ENCODE results near the gene CNP.
"Not testable (repeated sequence)": the region's sequence is repeated elsewhere in the genome, so short reads cannot be mapped to it uniquely, and the experiment has no call there.

CNP gene

DNA sequence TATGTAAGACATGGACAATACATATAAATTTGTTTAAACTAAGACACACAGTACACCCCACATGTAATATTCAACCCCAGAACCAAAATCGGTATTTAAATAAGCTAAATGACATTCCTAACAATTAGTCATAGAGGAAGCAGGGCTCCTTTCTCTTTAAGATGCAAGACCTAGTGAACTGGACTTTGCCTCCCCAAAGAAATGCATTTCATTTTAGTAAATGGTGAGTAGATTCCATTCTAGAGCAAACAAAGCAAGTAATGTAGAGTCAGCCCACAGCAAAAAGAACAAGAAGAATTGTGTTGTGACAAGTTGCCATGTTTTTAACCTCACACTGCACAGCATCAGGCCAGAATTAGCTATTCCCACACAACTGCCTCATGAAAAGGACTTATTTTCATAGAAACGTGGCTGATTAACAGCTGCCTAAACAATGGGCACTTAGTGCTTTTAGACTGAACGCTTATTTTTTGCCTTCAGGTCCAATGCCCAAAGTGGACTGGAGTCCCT is 36.3 kb downstream of the CNP start:
- DNase-seq, result no peak

DNA sequence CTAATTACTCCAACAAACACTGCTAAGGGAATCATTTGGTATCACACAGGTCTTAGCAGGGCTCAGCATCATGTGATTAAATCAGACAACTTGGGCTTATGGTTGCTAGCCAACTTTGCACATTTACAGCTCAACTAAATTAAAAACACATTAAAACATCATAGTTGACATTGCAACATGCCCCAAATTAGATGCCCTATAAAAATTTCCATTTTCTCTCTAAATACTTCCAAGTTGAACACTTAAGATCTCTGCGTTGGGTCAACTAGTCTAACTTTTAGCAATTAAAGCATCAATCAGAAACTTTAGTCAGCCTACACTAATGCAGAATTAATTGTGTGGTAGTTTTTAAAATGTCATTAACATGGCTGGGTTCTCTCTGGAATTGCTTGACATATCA is 38.6 kb downstream of the CNP start:
- DNase-seq, result no peak

DNA sequence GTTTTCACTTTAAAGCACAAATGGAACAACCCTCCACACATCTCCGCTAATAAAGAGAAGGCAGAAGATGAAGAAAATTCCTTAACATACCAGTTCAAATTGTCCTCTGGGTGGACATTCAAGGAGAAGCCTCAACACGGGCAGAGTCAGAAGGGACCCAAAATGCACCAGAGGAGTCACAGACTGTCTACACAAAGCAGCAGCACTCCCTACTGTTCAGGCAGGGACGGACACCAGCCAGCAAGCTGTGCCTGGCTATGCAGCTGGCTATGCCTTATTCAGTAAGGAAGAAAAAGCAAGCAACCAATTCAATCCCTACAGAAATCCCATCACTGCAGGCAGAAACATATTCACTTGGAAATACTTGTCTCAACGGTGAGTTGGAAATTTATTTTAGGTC is 42.6 kb downstream of the CNP start:
- DNase-seq, result no peak

GRCh38 chr17:42010266-42010680 is 43.7 kb downstream of the CNP start:
- not testable (repeated sequence) for DNase-seq

- DNase-seq, result no peak
Observed at GRCh38 chr17:42010898-42011516, 44.4 kb downstream of the CNP start.

DNA sequence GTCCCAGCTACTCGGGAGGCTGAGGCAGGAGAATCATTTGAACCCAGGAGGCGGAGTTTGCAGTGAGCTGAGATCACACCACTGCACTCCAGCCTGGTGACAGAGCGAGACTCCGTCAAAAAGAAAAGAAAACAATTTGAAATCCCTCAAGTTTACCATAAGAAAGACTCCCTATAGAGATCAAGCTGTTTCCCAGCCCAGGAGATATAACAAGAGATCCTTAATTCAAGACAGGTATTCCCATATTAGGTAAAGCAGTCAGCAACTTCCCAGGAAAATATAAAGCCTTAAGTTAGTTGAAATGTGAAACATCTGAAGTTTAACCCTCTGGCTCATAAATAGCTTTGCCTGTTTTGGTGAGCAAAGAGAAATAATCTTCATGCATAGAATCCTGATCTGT is 45.8 kb downstream of the CNP start:
- not testable (repeated sequence) for DNase-seq

- DNase-seq, result not testable (repeated sequence)
Observed at GRCh38 chr17:42013740-42014139, 47.1 kb downstream of the CNP start.

DNA sequence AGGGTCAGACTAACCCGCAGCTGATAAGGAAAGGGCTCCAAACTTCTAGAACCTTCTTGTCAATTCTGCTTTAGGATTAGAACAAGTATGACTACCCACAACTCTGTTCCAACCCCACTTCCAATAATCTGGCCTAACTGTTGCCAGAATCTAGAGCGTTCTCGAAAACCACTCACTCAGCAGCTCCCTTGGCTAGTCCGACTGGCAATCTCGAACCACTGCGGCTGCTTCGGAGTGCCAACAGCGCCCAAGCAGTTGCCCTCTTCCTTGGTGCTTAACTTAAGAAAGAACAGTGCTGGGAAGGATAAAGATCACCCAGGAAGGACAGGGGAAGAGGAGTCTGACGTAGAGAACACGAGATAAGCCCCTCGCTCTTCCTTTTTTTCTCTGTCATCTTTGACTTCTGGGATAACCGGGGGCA is 49.8 kb downstream of the CNP start:
- DNase-seq, result no peak

GRCh38 chr17:42016941-42017865 is 50.6 kb downstream of the CNP start, which contains the start of gene DNAJC7:
DNAJC7 (minus strand) TSS chr17:42017439; CDS start chr17:42017416, 23 bp downstream.
- DNase-seq, result peak; percentile 97

DNA sequence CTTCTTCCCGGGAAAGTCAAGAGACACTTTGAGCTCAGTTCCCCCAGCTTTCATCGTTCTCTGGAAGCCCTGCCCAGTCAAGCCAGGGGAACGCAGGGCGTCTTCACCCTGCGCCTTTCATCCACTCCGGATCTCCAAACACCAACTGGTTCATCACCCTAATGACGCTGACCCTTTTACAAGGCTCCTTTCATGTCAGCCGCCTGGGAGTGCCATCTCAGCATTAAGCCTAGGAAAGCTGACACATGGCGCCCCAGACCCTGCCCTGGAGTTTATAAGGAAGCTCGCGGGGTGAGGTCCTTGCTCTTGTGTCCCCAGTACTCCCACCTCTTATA is 51.2 kb downstream of the CNP start:
- no peak for DNase-seq

DNA sequence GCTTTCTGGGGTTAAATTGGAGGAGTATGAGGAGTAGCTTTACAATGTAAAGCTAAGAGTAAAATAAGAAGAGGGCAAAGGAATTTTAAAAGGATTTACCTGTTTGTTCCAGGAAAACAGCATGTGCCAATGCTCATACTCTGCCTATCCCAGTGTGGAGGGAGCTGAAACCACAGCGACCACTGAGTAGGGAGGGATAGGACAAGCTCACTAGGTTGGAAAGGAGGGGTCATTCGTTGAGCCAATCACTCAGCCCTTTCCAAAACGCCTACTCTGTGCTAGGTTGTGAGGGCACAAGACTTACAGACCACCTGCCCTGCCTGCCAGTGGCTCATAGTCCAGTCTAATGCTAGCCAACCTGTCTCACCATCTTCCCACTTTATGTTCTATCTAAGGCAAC is 51.7 kb downstream of the CNP start:
- DNase-seq, result no peak

GRCh38 chr17:42018988-42019387 is 52.4 kb downstream of the CNP start:
- no peak for DNase-seq

- peak; percentile 83 for DNase-seq
Observed at GRCh38 chr17:42019509-42020404, 53.2 kb downstream of the CNP start, which contains the start of gene NKIRAS2. NKIRAS2 (plus strand) TSS chr17:42020090; CDS start chr17:42021578, 1,488 bp downstream.

- DNase-seq, result not testable (repeated sequence)
Observed at GRCh38 chr17:42020845-42021244, 54.2 kb downstream of the CNP start.

DNA sequence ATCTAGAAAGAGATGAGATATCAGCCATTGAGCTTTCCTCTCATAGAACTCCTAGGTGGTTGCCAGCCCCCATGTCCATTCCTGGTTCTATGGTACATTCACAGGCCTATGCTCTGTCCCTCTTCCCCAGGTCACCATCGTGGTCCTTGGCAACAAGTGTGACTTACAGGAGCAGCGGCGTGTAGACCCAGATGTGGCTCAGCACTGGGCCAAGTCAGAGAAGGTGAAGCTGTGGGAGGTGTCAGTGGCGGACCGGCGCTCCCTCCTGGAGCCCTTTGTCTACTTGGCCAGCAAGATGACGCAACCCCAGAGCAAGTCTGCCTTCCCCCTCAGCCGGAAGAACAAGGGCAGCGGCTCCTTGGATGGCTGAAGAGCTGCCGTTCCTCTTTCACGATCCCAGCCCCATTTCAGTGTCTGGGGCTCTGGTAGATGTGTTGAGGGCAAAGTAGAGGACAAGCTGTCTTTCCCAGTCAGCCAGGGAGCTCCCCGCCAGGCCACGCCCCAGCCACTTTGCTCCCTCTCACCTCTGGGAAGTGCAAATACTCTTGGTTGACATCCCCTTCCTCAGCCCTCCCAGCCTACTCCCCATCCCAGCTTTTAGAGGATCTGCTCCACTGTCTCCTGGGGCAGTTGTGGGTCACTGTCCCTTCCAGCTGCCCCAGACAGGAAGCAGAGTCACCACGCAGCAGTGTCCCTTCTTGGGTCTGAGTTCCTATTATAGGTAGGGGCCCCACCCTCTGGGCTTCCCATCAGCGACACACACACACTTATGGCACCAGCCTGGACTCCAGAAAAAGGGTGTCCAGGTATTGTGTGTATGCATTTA is 57.1 kb downstream of the CNP start:
- DNase-seq, result no peak

DNA sequence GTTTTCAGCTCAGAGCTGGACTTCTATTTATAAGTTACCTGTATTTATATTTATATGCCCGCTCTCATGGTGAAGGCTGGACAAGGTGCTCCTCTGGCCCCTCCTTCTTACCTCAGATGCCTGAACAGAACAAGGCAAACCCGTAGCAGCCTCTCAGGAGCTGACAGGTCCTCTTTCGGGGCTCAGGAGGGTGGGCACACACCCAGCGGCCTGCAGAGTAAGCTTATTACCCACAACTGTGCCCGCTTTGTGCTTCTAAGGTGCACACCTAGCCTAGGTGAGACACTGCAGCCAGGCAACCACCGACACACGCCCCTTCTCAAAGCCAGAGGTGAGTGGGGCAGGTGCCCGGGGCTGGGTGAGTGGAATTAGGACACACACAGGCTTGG is 58.6 kb downstream of the CNP start:
- DNase-seq, result no peak

- no peak for DNase-seq
Observed at GRCh38 chr17:42025936-42026335, 59.3 kb downstream of the CNP start.

- no peak for DNase-seq
Observed at GRCh38 chr17:42026857-42027589, 60.4 kb downstream of the CNP start.
